ENCODE measurements around the gene RBM24.

GRCh38 chr6:17315262-17315661 is 34.1 kb downstream of the RBM24 start:
- TF ChIP-seq CTCF (IDR thresholded peaks at IDR 0.05): no peak
- TF ChIP-seq POLR2A (IDR thresholded peaks at IDR 0.05): no peak

Data from ovary (tissue), 3 donors.